AG09309 (cell line): ENCODE data around the gene ATP13A3.
"Not testable (repeated sequence)": the region's sequence is repeated elsewhere in the genome, so short reads cannot be mapped to it uniquely, and the experiment has no call there.

ENCODE experiments used
- DNase-seq: peaks from one replicate; pipeline ENCODE4 v3.0.0-alpha.2; 2010; ENCODE audit warnings: low read depth
- H3K4me3 ChIP-seq: 2 replicates; pipeline ENCODE4 v1.5.1; 2011; ENCODE audit warnings: mild to moderate bottlenecking, low read depth, low read length, moderate library complexity; ENCODE audit not compliant: control insufficient read depth
- TF ChIP-seq, protein P1 (sequence below): IDR thresholded peaks from 2 replicates; pipeline ENCODE4 v1.5.1; 2011; ENCODE audit warnings: mild to moderate bottlenecking, low read depth, low read length, inconsistent platforms; ENCODE audit not compliant: insufficient read depth, control insufficient read depth; ENCODE audit errors: missing control alignments

ATP13A3 gene

DNA sequence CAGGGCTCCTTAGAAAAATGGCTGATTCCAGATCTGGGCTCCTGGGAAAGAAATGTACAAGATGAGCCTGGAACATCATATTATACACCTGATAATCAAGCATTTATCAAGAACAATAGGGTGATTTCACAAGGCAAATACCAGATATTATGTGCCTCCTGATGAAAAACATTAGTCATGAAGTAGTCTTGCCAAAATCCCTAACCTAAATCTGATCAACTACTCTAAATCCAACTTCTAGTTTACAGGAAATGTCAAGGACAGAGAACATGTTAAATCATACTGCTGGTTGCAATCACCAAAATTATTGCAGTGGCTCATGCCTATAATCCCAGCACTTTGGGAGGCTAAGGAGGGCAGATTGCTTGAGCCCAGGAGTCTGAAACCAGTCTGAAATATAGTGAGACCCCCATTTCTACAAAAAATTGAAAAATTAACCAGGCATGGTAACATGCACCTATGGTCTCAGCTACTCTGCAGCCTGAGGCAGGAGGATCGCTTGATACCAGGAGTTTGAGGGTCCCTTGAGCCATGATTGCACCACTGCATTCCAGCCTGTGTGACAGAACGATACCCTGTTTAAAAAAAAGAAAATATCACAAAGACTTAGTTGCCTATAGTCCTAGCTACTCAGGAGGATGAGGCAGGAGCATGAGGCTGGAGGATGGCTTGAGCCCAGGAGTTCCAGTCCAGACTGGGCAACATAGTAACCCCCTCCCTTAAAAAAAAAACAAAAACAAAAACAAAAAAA, 34.9 kb upstream of the ATP13A3 start:
- DNase-seq = no peak
- no peak overlapping the region for H3K4me3 ChIP-seq
- TF ChIP-seq, protein P1, sequence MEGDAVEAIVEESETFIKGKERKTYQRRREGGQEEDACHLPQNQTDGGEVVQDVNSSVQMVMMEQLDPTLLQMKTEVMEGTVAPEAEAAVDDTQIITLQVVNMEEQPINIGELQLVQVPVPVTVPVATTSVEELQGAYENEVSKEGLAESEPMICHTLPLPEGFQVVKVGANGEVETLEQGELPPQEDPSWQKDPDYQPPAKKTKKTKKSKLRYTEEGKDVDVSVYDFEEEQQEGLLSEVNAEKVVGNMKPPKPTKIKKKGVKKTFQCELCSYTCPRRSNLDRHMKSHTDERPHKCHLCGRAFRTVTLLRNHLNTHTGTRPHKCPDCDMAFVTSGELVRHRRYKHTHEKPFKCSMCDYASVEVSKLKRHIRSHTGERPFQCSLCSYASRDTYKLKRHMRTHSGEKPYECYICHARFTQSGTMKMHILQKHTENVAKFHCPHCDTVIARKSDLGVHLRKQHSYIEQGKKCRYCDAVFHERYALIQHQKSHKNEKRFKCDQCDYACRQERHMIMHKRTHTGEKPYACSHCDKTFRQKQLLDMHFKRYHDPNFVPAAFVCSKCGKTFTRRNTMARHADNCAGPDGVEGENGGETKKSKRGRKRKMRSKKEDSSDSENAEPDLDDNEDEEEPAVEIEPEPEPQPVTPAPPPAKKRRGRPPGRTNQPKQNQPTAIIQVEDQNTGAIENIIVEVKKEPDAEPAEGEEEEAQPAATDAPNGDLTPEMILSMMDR = no peak

DNA sequence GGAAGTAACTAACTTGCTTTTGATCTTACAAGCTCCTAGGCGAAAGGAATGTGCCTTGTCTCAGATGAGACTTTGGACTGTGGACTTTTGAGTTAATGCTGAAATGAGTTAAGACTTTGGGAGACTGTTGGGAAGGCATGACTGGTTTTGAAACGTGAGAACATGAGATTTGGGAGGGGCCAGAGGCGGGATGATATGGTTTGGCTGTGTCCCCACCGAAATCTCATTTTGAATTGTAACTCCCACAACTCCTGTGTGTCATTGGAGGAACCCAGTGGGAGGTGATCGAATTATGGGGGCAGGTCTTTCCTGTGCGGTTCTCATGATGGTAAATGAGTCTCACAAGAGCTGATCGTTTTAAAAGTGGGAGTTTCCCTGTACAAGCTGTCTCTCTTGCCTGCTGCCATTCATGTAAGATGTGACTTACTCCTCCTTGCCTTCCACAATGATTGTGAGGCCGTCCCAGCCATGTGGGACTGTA, 33.9 kb upstream of the ATP13A3 start:
- H3K4me3 ChIP-seq, DNase-seq: not testable (repeated sequence)

DNA sequence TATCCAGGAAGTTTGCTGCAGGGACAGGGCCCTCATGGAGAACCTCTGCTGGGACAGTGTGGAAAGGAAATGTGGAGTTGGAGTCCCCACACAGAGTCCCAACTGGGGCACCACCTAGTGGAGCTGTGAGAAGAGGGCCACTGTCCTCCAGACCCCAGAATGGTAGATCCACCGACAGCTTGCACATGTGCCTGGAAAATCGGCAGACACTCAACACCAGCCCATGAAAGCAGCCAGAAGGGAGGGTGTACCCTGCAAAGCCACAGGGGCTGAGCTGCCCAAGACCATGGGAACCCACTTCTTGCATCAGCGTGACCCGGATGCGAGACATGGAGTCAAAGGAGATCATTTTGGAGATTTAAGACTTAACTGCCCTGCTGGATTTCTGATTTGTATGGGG, 33.4 kb upstream of the ATP13A3 start:
- DNase-seq, H3K4me3 ChIP-seq: not testable (repeated sequence)

DNA sequence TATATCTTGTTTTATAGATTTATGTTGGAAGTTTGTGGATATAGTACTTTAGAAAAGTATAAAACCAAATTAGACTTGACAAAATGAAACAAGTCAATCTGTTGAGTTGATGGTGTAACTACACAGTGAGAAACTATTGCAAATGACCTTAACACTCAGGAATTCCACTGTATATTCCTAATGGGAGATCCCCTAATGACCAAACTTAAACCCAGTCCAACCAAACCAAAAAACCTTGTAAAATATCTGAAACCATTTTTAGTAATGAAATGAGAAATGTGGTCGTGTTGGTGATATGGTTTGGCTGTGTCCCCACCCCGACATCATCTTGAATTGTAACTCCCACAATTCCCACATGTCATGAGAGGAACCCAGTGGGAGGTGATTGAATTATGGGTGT, 31.9 kb upstream of the ATP13A3 start:
- DNase-seq = no peak

DNA sequence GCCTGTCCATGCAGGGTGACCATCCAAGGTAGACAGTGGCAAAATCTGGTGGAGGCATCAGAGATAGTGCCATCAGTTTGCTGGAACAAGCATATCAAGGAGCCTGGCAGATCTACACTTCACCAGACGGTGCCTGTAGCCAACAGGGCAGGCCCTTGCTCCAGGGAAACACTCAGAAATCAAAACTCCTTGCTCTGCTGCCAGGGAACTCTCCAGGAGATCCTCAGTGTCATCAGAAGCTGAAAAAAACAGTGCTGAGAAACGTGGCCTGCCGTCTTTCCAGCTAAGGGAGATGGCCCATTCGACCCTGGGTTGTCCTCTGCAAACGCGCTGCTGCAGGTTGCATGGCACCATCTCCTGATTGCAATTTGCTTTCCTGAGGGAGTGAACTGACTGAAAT, 30.5 kb upstream of the ATP13A3 start:
- no peak overlapping the region for H3K4me3 ChIP-seq
- TF ChIP-seq, protein P1 = no peak
- no peak for DNase-seq

More for the DNA sequence above, 31.9 kb upstream of the ATP13A3 start:
- no peak overlapping the region for H3K4me3 ChIP-seq
- TF ChIP-seq, protein P1 = no peak

DNA sequence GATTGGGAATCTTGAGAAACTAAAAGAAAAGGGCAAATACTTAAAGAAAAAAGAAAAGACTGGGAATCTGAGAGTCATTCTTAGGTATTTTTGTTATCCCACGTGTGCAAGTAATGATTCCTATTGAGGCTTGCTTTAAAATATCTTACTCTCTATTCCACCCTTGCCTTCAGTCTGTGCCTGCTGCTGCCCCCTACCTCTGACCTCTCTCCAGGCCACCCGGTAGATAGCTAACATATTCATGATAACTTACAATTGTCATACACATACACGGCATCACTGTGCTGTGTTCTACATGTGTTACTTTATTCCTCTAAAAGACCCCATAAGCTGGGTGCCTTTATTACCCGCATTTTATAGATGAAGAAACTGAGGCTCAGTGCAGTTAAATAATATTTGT, 27.8 kb upstream of the ATP13A3 start:
- no peak overlapping the region for H3K4me3 ChIP-seq
- TF ChIP-seq, protein P1 = no peak
- DNase-seq = no peak

DNA sequence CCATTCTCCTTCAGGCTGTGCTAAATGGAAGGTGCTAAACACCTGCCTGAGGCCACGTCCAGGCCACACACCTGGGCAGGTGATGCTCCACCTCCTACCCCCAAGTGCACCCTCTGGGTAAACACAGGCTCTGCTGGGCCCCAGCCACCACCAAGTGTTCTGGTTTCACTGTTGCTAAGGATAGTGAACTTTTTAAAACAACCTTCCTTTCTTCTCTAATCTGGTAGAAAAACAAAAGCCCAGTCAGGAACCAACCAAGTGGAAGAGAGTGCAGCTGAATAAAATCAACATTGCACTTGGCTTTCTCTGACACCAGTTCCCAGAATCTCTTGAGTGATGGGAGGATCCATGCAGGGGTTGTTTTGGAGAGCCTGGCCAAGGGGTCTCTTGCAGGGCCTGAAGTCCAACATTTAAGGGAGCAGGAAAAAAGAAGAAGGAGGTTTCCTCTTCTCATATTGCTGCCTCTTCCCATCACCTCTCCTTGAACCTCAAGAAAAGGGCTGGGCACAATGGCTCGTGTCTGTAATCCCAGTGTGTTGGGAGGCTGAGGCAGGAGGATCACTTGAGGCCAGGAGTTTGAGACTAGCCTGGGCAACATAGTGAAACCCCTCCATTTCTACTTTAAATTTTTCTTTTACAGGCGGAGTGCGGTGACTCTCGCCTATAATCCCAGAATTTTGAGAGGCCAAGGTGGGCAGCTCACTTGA, 26.2 kb upstream of the ATP13A3 start:
- DNase-seq = no peak
- TF ChIP-seq, protein P1 = no peak
- no peak overlapping the region for H3K4me3 ChIP-seq
